ENCODE measurements around the gene GABRB2.

DNA sequence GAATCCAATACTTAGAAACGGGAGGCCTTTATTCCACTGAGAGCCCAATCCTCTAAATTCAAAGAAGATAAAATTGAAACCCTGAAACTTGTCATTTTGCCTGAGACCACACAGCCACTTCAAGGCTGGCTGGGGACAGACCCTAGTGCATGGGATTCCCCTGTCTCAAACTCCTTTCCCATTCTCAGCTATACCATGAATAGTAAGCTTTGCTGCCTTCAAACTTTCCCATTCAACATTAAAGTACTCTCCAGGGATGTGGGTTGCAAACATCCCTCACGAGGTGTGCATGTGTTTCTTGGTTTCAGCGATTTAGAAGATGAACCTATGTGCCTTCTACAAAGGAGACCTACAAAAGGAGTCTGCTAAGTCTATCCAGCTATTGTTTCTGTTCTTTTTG, 64.6 kb downstream of the GABRB2 start:
- no peak for TF ChIP-seq POLR2A (IDR thresholded peaks at IDR 0.05; ENCODE audit: low read depth, low read length)
- no peak for TF ChIP-seq POLR2AphosphoS5 (IDR thresholded peaks at IDR 0.05; ENCODE audit: low read depth, low read length)
- no peak for TF ChIP-seq SPI1 (IDR thresholded peaks at IDR 0.05; ENCODE audit: low read depth, low read length)
- no peak for TF ChIP-seq TAF1 (IDR thresholded peaks at IDR 0.05; ENCODE audit: low read depth, low read length)
